HepG2 (cell line): ENCODE measurements around the gene RANBP3. TPM values are rescaled to one million over a fixed set of nuclear protein-coding genes. Genes with fewer than 3 reads are reported as not detected.

Source experiments
- ATAC-seq: fragments of 200-7000 bp; cut with Tn5 transposase; 3 replicates; pipeline ENCODE4 v1.9.1; 2020; ENCODE audit warnings: mild to moderate bottlenecking, moderate library complexity
- BruUV-seq: library from RNA; stranded (reverse); fragments of 400-500 nt; replicated peaks from 2 replicates; lab custom pipeline; 2021; lab: Mats Ljungman, UMichigan
- CTCF ChIA-PET: fragments of 300-600 bp; formaldehyde crosslinking; extraction: SDS; loops from one replicate; lab custom pipeline; 2021; ENCODE audit warnings: low total read pairs, inconsistent platforms, low intra/inter-chr PET ratio; lab: Yijun Ruan, JAX
- POLR2A ChIA-PET: fragments of 350-600 bp; sonication (Branson Sonifier 250); formaldehyde crosslinking; loops from one replicate; lab custom pipeline; 2020; ENCODE audit warnings: antibody characterized with exemption, inconsistent platforms; lab: Yijun Ruan, JAX
- DNase-seq: peaks from one replicate; pipeline ENCODE4 v3.0.0-alpha.2; 2015; ENCODE audit warnings: low spot score
- FAIRE-seq: peaks from 3 replicates; lab custom pipeline; 2011; peaks lifted over from hg19 to GRCh38; lab: Jason Lieb, UNC
- H2AFZ ChIP-seq: one replicate; pipeline ENCODE4 v1.6.1; 2011; ENCODE audit warnings: low read length, inconsistent platforms
- H3K27ac ChIP-seq: fragments of 300-600 bp; 3 replicates; pipeline ENCODE4 v1.8.0; 2011; ENCODE audit warnings: mixed run types, mild to moderate bottlenecking, mixed read lengths, low read length, inconsistent platforms; ENCODE audit not compliant: insufficient read depth; ENCODE audit errors: extremely low read length
- H3K27me3 ChIP-seq, 2 experiments: fragments of 200-600 bp in 1 of 2; 2 replicates in 1 of 2; 3 replicates in 1 of 2; pipeline versions ENCODE4 v1.6.0 to v1.8.0; 2011; ENCODE audit warnings: low read length in 2 of 2, mild to moderate bottlenecking in 2 of 2, moderate library complexity in 2 of 2, inconsistent platforms in 1 of 2; ENCODE audit not compliant: insufficient read depth in 2 of 2, control insufficient read depth in 1 of 2
- H3K36me3 ChIP-seq, 2 experiments: fragments of 200-600 bp in 1 of 2; replicated peaks in 1 of 2; 2 replicates in 1 of 2; 3 replicates in 1 of 2; pipeline versions ENCODE4 v1.5.1 to v1.8.0; 2011; ENCODE audit warnings: low read length in 2 of 2, inconsistent platforms in 1 of 2; ENCODE audit not compliant: insufficient read depth in 2 of 2, control insufficient read depth in 1 of 2
- H3K4me1 ChIP-seq: 2 replicates; pipeline ENCODE4 v1.5.1; 2012; ENCODE audit warnings: low read length, inconsistent platforms; ENCODE audit not compliant: insufficient read depth
- H3K4me2 ChIP-seq: 2 replicates; pipeline ENCODE4 v1.6.0; 2011; ENCODE audit warnings: low read depth, low read length, inconsistent platforms
- H3K4me3 ChIP-seq, 3 experiments: fragments of 200-600 bp in 1 of 3; sonication (generic), shearing (Covaris generic) in 1 of 3; replicated peaks in 1 of 3; 2 replicates each; pipeline ENCODE4 v1.5.1; 2011 to 2016; ENCODE audit warnings: low read length in 3 of 3, inconsistent platforms in 2 of 3, low read depth in 2 of 3, mild to moderate bottlenecking in 2 of 3, control low read depth in 1 of 3, mixed read lengths in 1 of 3; ENCODE audit not compliant: insufficient read depth in 1 of 3
- H3K79me2 ChIP-seq: one replicate; pipeline ENCODE4 v1.6.1; 2011; ENCODE audit warnings: low read length, inconsistent platforms; ENCODE audit not compliant: insufficient read depth
- H3K9ac ChIP-seq: 2 replicates; pipeline ENCODE4 v1.6.0; 2011; ENCODE audit warnings: mild to moderate bottlenecking, low read depth, low read length, inconsistent platforms; ENCODE audit not compliant: insufficient read depth
- H3K9me3 ChIP-seq: 2 replicates; pipeline ENCODE4 v1.5.1; 2012; ENCODE audit warnings: mild to moderate bottlenecking, low read length
- H4K20me1 ChIP-seq: 2 replicates; pipeline ENCODE4 v1.6.0; 2011; ENCODE audit warnings: inconsistent platforms, mild to moderate bottlenecking, low read length, moderate library complexity; ENCODE audit not compliant: insufficient read depth
- EEA1 ChIP-seq: sonication (generic); formaldehyde crosslinking; IDR thresholded peaks from 2 replicates; pipeline ENCODE4 v1.5.1; 2020; ENCODE audit warnings: mild to moderate bottlenecking, missing genetic modification reagents, borderline replicate concordance
- NCOA2 ChIP-seq: sonication (generic); formaldehyde crosslinking; IDR thresholded peaks from 2 replicates; pipeline ENCODE4 v1.8.0; 2022; ENCODE audit warnings: inconsistent platforms
- SALL1 ChIP-seq: sonication (generic); formaldehyde crosslinking; IDR thresholded peaks from 2 replicates; pipeline ENCODE4 v1.8.0; 2022; ENCODE audit warnings: mild to moderate bottlenecking, missing genetic modification reagents
- ZNF343 ChIP-seq: sonication (generic); formaldehyde crosslinking; IDR thresholded peaks from 2 replicates; pipeline ENCODE4 v1.4.0; 2020; ENCODE audit warnings: mild to moderate bottlenecking, missing genetic modification reagents
- ZNF510 ChIP-seq: sonication (generic); formaldehyde crosslinking; IDR thresholded peaks from 2 replicates; pipeline ENCODE4 v1.4.0; 2020; ENCODE audit warnings: low read depth, mild to moderate bottlenecking, missing genetic modification reagents
- ZNF747 ChIP-seq: sonication (generic); formaldehyde crosslinking; IDR thresholded peaks from 2 replicates; pipeline ENCODE4 v1.8.1; 2023; ENCODE audit warnings: missing genetic modification reagents, mild to moderate bottlenecking, borderline replicate concordance
- WGBS: methylation state at CpG from one replicate; pipeline ENCODE4 v1.1.6; 2017; ENCODE audit warnings: low lambda C conversion rate; 5-methylcytosine and 5-hydroxymethylcytosine counted together
- in situ Hi-C: cut with HindIII; loops from 2 replicates; pipeline ENCODE4 v1.10.0; 2017; ENCODE audit warnings: low pct_unique_long_range_greater_than_20kb; ENCODE audit not compliant: extremely low pct_ligation_motif_present
- intact Hi-C: fragments of 100-400 bp; cut with micrococcal nuclease; formaldehyde crosslinking; loops from one replicate; pipeline ENCODE4 v1.10.0; 2022; ENCODE audit not compliant: unreplicated experiment
- polyA plus RNA-seq, 8 experiments: library from polyadenylated mRNA; depleted of rRNA in 3 of 8; stranded (reverse) in 7 of 8; unstranded in 1 of 8; fragments of >200 nt; fragmentation: Illumina TruSeq in 4 of 8; extraction: Trizol in 4 of 8; gene quantifications; 2 replicates each; pipeline versions ENCODE4 v1.2.1 to v1.2.3, GENCODE V29; 2011 to 2016; ENCODE audit warnings: low read depth in 4 of 8, missing spikeins in 1 of 8, mixed read lengths in 1 of 8; ENCODE audit not compliant: insufficient read depth in 1 of 8
- total RNA-seq, 5 experiments: library from RNA; depleted of rRNA; stranded (reverse); fragments of >200 nt; fragmentation: Illumina TruSeq; extraction: Trizol; gene quantifications; 2 replicates each; pipeline ENCODE4 v1.2.3, GENCODE V29; 2016; ENCODE audit warnings: low read depth in 1 of 5
- TF ChIP-seq, protein P1 (sequence below): sonication (generic); formaldehyde crosslinking; IDR thresholded peaks from 2 replicates; pipeline ENCODE4 v1.4.0; 2020; ENCODE audit warnings: mild to moderate bottlenecking, missing genetic modification reagents
- TF ChIP-seq, protein P2 (sequence below): sonication (generic); formaldehyde crosslinking; IDR thresholded peaks from 2 replicates; pipeline ENCODE4 v1.5.1; 2020; ENCODE audit warnings: mild to moderate bottlenecking, missing genetic modification reagents, moderate library complexity
- TF ChIP-seq, protein P3 (sequence below), 2 experiments: fragments of 450-650 bp in 1 of 2; sonication (generic) in 1 of 2; formaldehyde crosslinking in 1 of 2; IDR thresholded peaks; 2 replicates each; pipeline versions ENCODE4 v1.6.1 to v1.8.0; 2016 to 2022; ENCODE audit warnings: antibody characterized with exemption in 1 of 2, mild to moderate bottlenecking in 1 of 2, missing genetic modification reagents in 1 of 2

RANBP3 gene
- total and polyA plus RNA-seq, 2 of the 13 experiments (the other 11 are each of a cell fraction or from before 2014, with no cell fraction given) = 39.5 to 149 TPM

GRCh38 chr19:6022570-6023064 lies 44.7 kb upstream of the RANBP3 start:
- FAIRE-seq = no peak
- WGBS = 50% methylated on average over 14 of the region's 16 CpGs
- TF ChIP-seq, protein P1, sequence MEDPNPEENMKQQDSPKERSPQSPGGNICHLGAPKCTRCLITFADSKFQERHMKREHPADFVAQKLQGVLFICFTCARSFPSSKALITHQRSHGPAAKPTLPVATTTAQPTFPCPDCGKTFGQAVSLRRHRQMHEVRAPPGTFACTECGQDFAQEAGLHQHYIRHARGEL (CRISPR knock-in tag) = no peak
- TF ChIP-seq, protein P2, sequence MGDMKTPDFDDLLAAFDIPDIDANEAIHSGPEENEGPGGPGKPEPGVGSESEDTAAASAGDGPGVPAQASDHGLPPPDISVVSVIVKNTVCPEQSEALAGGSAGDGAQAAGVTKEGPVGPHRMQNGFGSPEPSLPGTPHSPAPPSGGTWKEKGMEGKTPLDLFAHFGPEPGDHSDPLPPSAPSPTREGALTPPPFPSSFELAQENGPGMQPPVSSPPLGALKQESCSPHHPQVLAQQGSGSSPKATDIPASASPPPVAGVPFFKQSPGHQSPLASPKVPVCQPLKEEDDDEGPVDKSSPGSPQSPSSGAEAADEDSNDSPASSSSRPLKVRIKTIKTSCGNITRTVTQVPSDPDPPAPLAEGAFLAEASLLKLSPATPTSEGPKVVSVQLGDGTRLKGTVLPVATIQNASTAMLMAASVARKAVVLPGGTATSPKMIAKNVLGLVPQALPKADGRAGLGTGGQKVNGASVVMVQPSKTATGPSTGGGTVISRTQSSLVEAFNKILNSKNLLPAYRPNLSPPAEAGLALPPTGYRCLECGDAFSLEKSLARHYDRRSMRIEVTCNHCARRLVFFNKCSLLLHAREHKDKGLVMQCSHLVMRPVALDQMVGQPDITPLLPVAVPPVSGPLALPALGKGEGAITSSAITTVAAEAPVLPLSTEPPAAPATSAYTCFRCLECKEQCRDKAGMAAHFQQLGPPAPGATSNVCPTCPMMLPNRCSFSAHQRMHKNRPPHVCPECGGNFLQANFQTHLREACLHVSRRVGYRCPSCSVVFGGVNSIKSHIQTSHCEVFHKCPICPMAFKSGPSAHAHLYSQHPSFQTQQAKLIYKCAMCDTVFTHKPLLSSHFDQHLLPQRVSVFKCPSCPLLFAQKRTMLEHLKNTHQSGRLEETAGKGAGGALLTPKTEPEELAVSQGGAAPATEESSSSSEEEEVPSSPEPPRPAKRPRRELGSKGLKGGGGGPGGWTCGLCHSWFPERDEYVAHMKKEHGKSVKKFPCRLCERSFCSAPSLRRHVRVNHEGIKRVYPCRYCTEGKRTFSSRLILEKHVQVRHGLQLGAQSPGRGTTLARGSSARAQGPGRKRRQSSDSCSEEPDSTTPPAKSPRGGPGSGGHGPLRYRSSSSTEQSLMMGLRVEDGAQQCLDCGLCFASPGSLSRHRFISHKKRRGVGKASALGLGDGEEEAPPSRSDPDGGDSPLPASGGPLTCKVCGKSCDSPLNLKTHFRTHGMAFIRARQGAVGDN = peak; percentile 23; the same call in 1 of the 2 replicates
- TF ChIP-seq EEA1 (CRISPR knock-in tag) (no peak; the same call in 1 of the 2 replicates), ZNF747 (CRISPR knock-in tag) (0 out of 2 replicates have a peak, but pooled peaks have one; percentile 8), ZNF510 (0 out of 2 replicates have a peak, but pooled peaks have one; percentile 10), ZNF343 (CRISPR knock-in tag) (0 out of 2 replicates have a peak, but pooled peaks have one; percentile 32), SALL1 (no peak), NCOA2 (CRISPR knock-in tag) (no peak)
- TF ChIP-seq, protein P3, sequence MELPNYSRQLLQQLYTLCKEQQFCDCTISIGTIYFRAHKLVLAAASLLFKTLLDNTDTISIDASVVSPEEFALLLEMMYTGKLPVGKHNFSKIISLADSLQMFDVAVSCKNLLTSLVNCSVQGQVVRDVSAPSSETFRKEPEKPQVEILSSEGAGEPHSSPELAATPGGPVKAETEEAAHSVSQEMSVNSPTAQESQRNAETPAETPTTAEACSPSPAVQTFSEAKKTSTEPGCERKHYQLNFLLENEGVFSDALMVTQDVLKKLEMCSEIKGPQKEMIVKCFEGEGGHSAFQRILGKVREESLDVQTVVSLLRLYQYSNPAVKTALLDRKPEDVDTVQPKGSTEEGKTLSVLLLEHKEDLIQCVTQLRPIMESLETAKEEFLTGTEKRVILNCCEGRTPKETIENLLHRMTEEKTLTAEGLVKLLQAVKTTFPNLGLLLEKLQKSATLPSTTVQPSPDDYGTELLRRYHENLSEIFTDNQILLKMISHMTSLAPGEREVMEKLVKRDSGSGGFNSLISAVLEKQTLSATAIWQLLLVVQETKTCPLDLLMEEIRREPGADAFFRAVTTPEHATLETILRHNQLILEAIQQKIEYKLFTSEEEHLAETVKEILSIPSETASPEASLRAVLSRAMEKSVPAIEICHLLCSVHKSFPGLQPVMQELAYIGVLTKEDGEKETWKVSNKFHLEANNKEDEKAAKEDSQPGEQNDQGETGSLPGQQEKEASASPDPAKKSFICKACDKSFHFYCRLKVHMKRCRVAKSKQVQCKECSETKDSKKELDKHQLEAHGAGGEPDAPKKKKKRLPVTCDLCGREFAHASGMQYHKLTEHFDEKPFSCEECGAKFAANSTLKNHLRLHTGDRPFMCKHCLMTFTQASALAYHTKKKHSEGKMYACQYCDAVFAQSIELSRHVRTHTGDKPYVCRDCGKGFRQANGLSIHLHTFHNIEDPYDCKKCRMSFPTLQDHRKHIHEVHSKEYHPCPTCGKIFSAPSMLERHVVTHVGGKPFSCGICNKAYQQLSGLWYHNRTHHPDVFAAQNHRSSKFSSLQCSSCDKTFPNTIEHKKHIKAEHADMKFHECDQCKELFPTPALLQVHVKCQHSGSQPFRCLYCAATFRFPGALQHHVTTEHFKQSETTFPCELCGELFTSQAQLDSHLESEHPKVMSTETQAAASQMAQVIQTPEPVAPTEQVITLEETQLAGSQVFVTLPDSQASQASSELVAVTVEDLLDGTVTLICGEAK (IDR thresholded peaks at IDR 0.05) = no peak
- TF ChIP-seq, protein P3 (CRISPR knock-in tag; IDR thresholded peaks at IDR 0.05) = 0 out of 2 replicates have a peak, but pooled peaks have one; percentile 0

More at GRCh38 chr19:6022570-6023064, 44.7 kb upstream of the RANBP3 start:
- Histone ChIP-seq H3K4me2 (peak overlapping the region; percentile 96), H4K20me1 (no peaks in the 10 kb centered on the region), H3K36me3 (no peaks in the 10 kb centered on the region), H3K27ac (no peak overlapping the region), H2AFZ (no peak overlapping the region), H3K79me2 (no peaks in the 10 kb centered on the region), H3K9ac (no peak overlapping the region), H3K9me3 (no peaks in the 10 kb centered on the region), H3K4me3 (peak overlapping the region in 1 of 3 experiments; percentile 57; a peak in 1 of 6 replicates), H3K27me3 (peaks cover 4 to 34% of the 10 kb centered on the region in 2 experiments), H3K4me1 (peaks cover 52% of the 10 kb centered on the region)
- intact Hi-C loops (loop anchor here (1.0 to 10.0 kb wide), 2 partner anchors 35 to 218 kb away; partner anchors contain the start of gene NRTN), in situ Hi-C loops (loop anchor here (5.0 kb wide), 2 partner anchors 35 to 220 kb away; no protein-coding TSS in a partner anchor)
- POLR2A ChIA-PET = interaction anchor here (0.8 to 1.8 kb wide), 8 partner anchors 28 to 218 kb away, joined by 3 to 8 read pairs (median 4); partner anchors contain the start of genes NDUFA11 and RANBP3
- DNase-seq (no peak), ATAC-seq (peak; percentile 18)
- CTCF ChIA-PET = interaction anchor here (1.0 to 3.8 kb wide), 5 partner anchors 25 to 219 kb away, joined by 3 to 49 read pairs (median 8); no protein-coding TSS in a partner anchor
- no TSS peak for BruUV-seq
